Right kidney (tissue), 9 donors: ENCODE measurements around the gene SH3BP2.

Source experiments
- DNase-seq: peaks from one replicate; pipeline ENCODE4 v3.0.0-alpha.2; 2016
- long read RNA-seq, 8 donors: transcript quantifications; one replicate each; lab custom pipeline, GENCODE V29; 2026

SH3BP2 gene
- long read RNA-seq, donor 1, partial matches to known transcripts, result 0 of 5 reads
- long read RNA-seq, donor 1, other reads (novel, unspliced or antisense), result 0 of 5 reads
- long read RNA-seq, donor 2, partial matches to known transcripts, result 0 of 2 reads
- long read RNA-seq, donor 2, other reads (novel, unspliced or antisense), result 0 of 2 reads
- long read RNA-seq, donor 3, partial matches to known transcripts, result 0 of 2 reads
- long read RNA-seq, donor 3, other reads (novel, unspliced or antisense), result 0 of 2 reads
- long read RNA-seq, donor 4, full-length matches to known transcripts, result 5 of 5 reads
- long read RNA-seq, donor 4, partial matches to known transcripts, result 0 of 5 reads
- long read RNA-seq, donor 4, other reads (novel, unspliced or antisense), result 0 of 5 reads
- long read RNA-seq, donor 5, partial matches to known transcripts, result 12 of 16 reads
- long read RNA-seq, donor 5, other reads (novel, unspliced or antisense), result 0 of 16 reads
- long read RNA-seq, donor 6, partial matches to known transcripts, result 5 of 7 reads
- long read RNA-seq, donor 6, other reads (novel, unspliced or antisense), result 0 of 7 reads
- long read RNA-seq, donor 7, transcript SH3BP2-223 (4 exons, 615 nt), result major isoform, 5 of 39 reads
- long read RNA-seq, donor 7, partial matches to known transcripts, result 31 of 39 reads
- long read RNA-seq, donor 7, other reads (novel, unspliced or antisense), result 0 of 39 reads
- long read RNA-seq, donor 8, partial matches to known transcripts, result 6 of 11 reads
- long read RNA-seq, donor 8, other reads (novel, unspliced or antisense), result 0 of 11 reads

- no peak for DNase-seq
Measured at GRCh38 chr4:2792711-2793585, at the start of gene SH3BP2. SH3BP2 (plus strand) TSS chr4:2793085; CDS start chr4:2820618, 27,533 bp downstream.

GRCh38 chr4:2743518-2744445 is 49.1 kb upstream of the SH3BP2 start:
- no peak for DNase-seq

- no peak for DNase-seq
Measured at GRCh38 chr4:2744576-2745270, 48.2 kb upstream of the SH3BP2 start.

GRCh38 chr4:2745516-2745915 is 47.4 kb upstream of the SH3BP2 start:
- no peak for DNase-seq

GRCh38 chr4:2745981-2746806 is 46.7 kb upstream of the SH3BP2 start:
- no peak for DNase-seq

- no peak for DNase-seq
Measured at GRCh38 chr4:2746891-2747695, 45.8 kb upstream of the SH3BP2 start.

- DNase-seq, result no peak
Measured at GRCh38 chr4:2750719-2751605, 41.9 kb upstream of the SH3BP2 start.

- no peak for DNase-seq
Measured at GRCh38 chr4:2753436-2753835, 39.4 kb upstream of the SH3BP2 start.

GRCh38 chr4:2754848-2755819 is 37.8 kb upstream of the SH3BP2 start:
- DNase-seq, result no peak

GRCh38 chr4:2755821-2756690 is 36.8 kb upstream of the SH3BP2 start, which contains the start of gene TNIP2:
TNIP2 (minus strand) TSS chr4:2756336; CDS start chr4:2756289, 47 bp downstream.
- DNase-seq, result peak; percentile 88

GRCh38 chr4:2756691-2757350 is 36.1 kb upstream of the SH3BP2 start:
- DNase-seq, result no peak

- DNase-seq, result no peak
Measured at GRCh38 chr4:2757426-2757825, 35.5 kb upstream of the SH3BP2 start.

GRCh38 chr4:2761035-2761923 is 31.6 kb upstream of the SH3BP2 start:
- no peak for DNase-seq

GRCh38 chr4:2762048-2762447 is 30.8 kb upstream of the SH3BP2 start:
- DNase-seq, result no peak
